Neutrophil (primary cell): Measurements from ENCODE around the gene SCUBE3.

Experiments used
- H3K27ac ChIP-seq: fragments of 200-600 bp; sonication (generic); 2 replicates; pipeline ENCODE4 v1.5.1; 2016; ENCODE audit warnings: mild to moderate bottlenecking, moderate library complexity
- H3K27me3 ChIP-seq: fragments of 200-600 bp; sonication (generic); 2 replicates; pipeline ENCODE4 v1.6.0; 2016; ENCODE audit warnings: mild to moderate bottlenecking
- H3K36me3 ChIP-seq: fragments of 200-600 bp; sonication (generic); 2 replicates; pipeline ENCODE4 v1.5.1; 2017
- H3K4me1 ChIP-seq, 2 experiments: fragments of 200-600 bp in 1 of 2; sonication (generic) in 1 of 2; 1 replicate in 1 of 2; 2 replicates in 1 of 2; pipeline versions ENCODE4 v1.5.1 to v1.6.1; 2013 to 2016; ENCODE audit warnings: low read depth in 1 of 2, low read length in 1 of 2, mild to moderate bottlenecking in 1 of 2, moderate library complexity in 1 of 2; ENCODE audit not compliant: control insufficient read depth in 1 of 2, insufficient read depth in 1 of 2
- H3K4me3 ChIP-seq, 2 experiments: fragments of 200-600 bp in 1 of 2; sonication (generic) in 1 of 2; 1 replicate in 1 of 2; 2 replicates in 1 of 2; pipeline ENCODE4 v1.5.1; 2013 to 2016; ENCODE audit warnings: low read depth in 1 of 2, low read length in 1 of 2, mild to moderate bottlenecking in 1 of 2, moderate library complexity in 1 of 2
- H3K9me3 ChIP-seq: fragments of 200-600 bp; sonication (generic); 2 replicates; pipeline ENCODE4 v1.5.1; 2016
- TF ChIP-seq, protein P1 (sequence below): fragments of 200-600 bp; sonication (generic); IDR thresholded peaks from 2 replicates; pipeline ENCODE4 v1.5.1; 2016; ENCODE audit warnings: antibody characterized with exemption

The SCUBE3 gene

GRCh38 chr6:35293681-35294080, 79.9 kb downstream of the SCUBE3 start:
- H3K4me1 ChIP-seq, result peaks cover 18 to 24% of the 10 kb centered on the region in 2 experiments
- H3K36me3 ChIP-seq, result peaks cover 49% of the 10 kb centered on the region
- H3K27me3 ChIP-seq, result no peaks in the 10 kb centered on the region
- H3K27ac ChIP-seq, result no peak overlapping the region
- no peak overlapping the region for H3K4me3 ChIP-seq
- no peaks in the 10 kb centered on the region for H3K9me3 ChIP-seq
- TF ChIP-seq, protein P1, sequence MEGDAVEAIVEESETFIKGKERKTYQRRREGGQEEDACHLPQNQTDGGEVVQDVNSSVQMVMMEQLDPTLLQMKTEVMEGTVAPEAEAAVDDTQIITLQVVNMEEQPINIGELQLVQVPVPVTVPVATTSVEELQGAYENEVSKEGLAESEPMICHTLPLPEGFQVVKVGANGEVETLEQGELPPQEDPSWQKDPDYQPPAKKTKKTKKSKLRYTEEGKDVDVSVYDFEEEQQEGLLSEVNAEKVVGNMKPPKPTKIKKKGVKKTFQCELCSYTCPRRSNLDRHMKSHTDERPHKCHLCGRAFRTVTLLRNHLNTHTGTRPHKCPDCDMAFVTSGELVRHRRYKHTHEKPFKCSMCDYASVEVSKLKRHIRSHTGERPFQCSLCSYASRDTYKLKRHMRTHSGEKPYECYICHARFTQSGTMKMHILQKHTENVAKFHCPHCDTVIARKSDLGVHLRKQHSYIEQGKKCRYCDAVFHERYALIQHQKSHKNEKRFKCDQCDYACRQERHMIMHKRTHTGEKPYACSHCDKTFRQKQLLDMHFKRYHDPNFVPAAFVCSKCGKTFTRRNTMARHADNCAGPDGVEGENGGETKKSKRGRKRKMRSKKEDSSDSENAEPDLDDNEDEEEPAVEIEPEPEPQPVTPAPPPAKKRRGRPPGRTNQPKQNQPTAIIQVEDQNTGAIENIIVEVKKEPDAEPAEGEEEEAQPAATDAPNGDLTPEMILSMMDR, result no peak

- H3K36me3 ChIP-seq, result peaks cover 44% of the 10 kb centered on the region
- TF ChIP-seq, protein P1, result peak; percentile 78
- H3K9me3 ChIP-seq, result no peaks in the 10 kb centered on the region
- no peak overlapping the region for H3K4me3 ChIP-seq
- no peak overlapping the region for H3K27ac ChIP-seq
- no peaks in the 10 kb centered on the region for H3K27me3 ChIP-seq
- H3K4me1 ChIP-seq, result peaks cover 26 to 32% of the 10 kb centered on the region in 2 experiments
Measured at GRCh38 chr6:35294308-35294945, 80.7 kb downstream of the SCUBE3 start.

DNA sequence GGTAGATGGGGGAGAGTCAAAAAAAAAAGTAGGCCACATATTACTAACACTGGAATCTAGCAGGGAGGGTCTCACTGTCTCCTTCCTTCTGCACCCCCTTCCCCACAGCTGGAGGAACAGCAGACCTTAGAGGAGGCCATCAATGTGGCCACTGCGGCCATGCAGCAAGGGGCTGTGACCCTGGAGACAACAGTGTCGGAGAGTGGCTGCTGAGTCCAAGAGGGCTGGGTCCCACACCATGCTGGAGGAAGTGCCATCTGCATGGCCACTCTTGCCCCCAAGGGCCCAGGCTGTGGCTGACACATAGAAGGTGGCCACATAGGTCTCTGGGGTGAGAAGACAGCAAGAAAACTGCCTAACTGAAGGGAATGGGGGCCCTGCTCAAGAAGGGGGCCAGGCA, 81.3 kb downstream of the SCUBE3 start:
- no peaks in the 10 kb centered on the region for H3K9me3 ChIP-seq
- TF ChIP-seq, protein P1, result no peak
- peaks cover 38% of the 10 kb centered on the region for H3K36me3 ChIP-seq
- H3K27ac ChIP-seq, result no peak overlapping the region
- H3K4me3 ChIP-seq, result no peak overlapping the region
- H3K27me3 ChIP-seq, result no peaks in the 10 kb centered on the region
- H3K4me1 ChIP-seq, result peaks cover 32 to 38% of the 10 kb centered on the region in 2 experiments

- Histone ChIP-seq H3K4me1 (peaks cover 39 to 45% of the 10 kb centered on the region in 2 experiments), H3K27ac (peak overlapping the region; percentile 98), H3K4me3 (no peak overlapping the region), H3K27me3 (no peaks in the 10 kb centered on the region), H3K36me3 (peaks cover 31% of the 10 kb centered on the region), H3K9me3 (no peaks in the 10 kb centered on the region)
- TF ChIP-seq, protein P1, result no peak
Measured at GRCh38 chr6:35295521-35296315, 82.0 kb downstream of the SCUBE3 start.

DNA sequence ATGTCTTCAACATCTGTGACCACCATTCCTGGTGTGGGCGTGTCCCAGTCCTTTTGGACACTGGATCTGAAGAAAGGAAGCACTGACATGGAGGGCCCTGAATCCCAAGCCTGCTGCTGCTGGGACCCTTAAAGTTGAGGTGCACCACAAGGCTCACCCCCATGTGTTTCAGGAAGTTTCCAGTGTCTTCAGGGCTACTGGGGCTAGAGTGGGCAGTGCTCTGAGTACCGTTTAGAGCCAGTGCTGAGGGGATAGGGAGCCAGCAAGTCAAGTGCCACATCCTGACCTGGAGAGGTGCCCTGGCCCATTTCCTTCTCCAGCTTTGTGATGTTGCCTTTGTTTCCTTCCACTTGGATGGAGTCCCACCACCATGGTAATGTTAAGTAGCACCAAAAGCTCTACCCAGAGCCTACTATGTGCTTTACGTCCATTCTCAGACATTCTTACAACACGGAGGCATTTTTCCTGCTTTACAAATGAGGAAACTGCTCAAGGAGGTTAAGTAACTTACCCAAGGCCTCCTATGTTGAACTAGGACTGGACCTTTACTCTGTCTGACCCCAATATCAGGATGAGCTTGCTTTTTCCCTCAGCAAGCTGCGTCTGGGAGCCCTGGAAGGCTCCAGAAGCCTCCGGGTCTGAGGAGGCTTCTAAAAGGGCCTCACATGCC, 83.3 kb downstream of the SCUBE3 start:
- H3K4me1 ChIP-seq, result peaks cover 52 to 58% of the 10 kb centered on the region in 2 experiments
- peaks cover 17% of the 10 kb centered on the region for H3K36me3 ChIP-seq
- TF ChIP-seq, protein P1, result no peak
- H3K27ac ChIP-seq, result peak overlapping the region; percentile 98
- no peaks in the 10 kb centered on the region for H3K27me3 ChIP-seq
- H3K9me3 ChIP-seq, result no peaks in the 10 kb centered on the region
- H3K4me3 ChIP-seq, result peak overlapping the region; percentile 83 to 92
